Gastrocnemius medialis (tissue), 4 donors: Measurements from ENCODE around the gene FBXL5. TPM values are rescaled to one million over a fixed set of nuclear protein-coding genes. Genes with fewer than 3 reads are reported as not detected.

Experiments used
- ATAC-seq, 2 donors: fragments of 150-250 bp; one replicate each; pipeline ENCODE4 v1.9.1; 2016
- DNase-seq, 2 donors: peaks; one replicate each; pipeline ENCODE4 v3.0.0-alpha.2; 2019
- H3K27ac ChIP-seq, 4 donors: fragments of 200-600 bp; sonication (generic); 1 replicate in 1 of 4; 2 replicates in 3 of 4; pipeline ENCODE4 v1.5.1; 2016 to 2018; ENCODE audit warnings: mild to moderate bottlenecking in 2 of 4, moderate library complexity in 1 of 4
- H3K27me3 ChIP-seq, 3 donors: fragments of 200-600 bp; sonication (generic) in 2 of 3; 1 replicate in 1 of 3; 2 replicates in 2 of 3; pipeline versions ENCODE4 v1.5.1 to v1.6.0; 2016 to 2019; ENCODE audit warnings: mild to moderate bottlenecking in 1 of 3, moderate library complexity in 1 of 3
- H3K36me3 ChIP-seq, 2 donors: fragments of 200-600 bp; sonication (generic) in 1 of 2; one replicate each; pipeline ENCODE4 v1.5.1; 2017 to 2018
- H3K4me1 ChIP-seq, 2 donors: fragments of 200-600 bp; sonication (generic) in 1 of 2; one replicate each; pipeline ENCODE4 v1.5.1; 2016 to 2017; ENCODE audit warnings: mild to moderate bottlenecking in 2 of 2
- H3K4me3 ChIP-seq, 4 donors: fragments of 200-600 bp; sonication (generic) in 3 of 4; 1 replicate in 1 of 4; 2 replicates in 3 of 4; pipeline ENCODE4 v1.5.1; 2016 to 2019; ENCODE audit warnings: mild to moderate bottlenecking in 2 of 4
- H3K9me3 ChIP-seq, 3 donors: fragments of 200-600 bp; sonication (generic) in 2 of 3; 1 replicate in 1 of 3; 2 replicates in 2 of 3; pipeline ENCODE4 v1.5.1; 2016 to 2019
- POLR2A ChIP-seq, 2 donors: fragments of 450-650 bp; IDR thresholded peaks; one replicate each; pipeline ENCODE4 v1.6.1; 2017; ENCODE audit warnings: antibody characterized with exemption in 2 of 2, mild to moderate bottlenecking in 2 of 2, moderate library complexity in 2 of 2
- in situ Hi-C, 4 donors: fragments of 200-750 bp; cut with MboI; loops; one replicate each; pipeline versions ENCODE4 v1.15.0 to v1.8.0; 2017; ENCODE audit warnings: low sequenced_read_pairs in 4 of 4
- intact Hi-C: fragments of 100-400 bp; cut with DNase I; formaldehyde crosslinking; loops from one replicate; pipeline ENCODE4 v1.15.1; 2023; ENCODE audit warnings: low total_unique reads
- total RNA-seq, 4 donors: library from RNA; depleted of rRNA; stranded (reverse); fragments of >200 nt; gene quantifications; one replicate each; pipeline versions ENCODE4 v1.1.0 to v1.2.3, GENCODE V29; 2016
- TF ChIP-seq, protein P1 (sequence below), 5 experiments: fragments of 450-650 bp in 3 of 5; fragments of 200-600 bp in 2 of 5; sonication (generic) in 2 of 5; IDR thresholded peaks in 4 of 5; conservative IDR thresholded peaks in 1 of 5; 1 replicate in 4 of 5; 2 replicates in 1 of 5; pipeline ENCODE4 v1.5.1; 2016 to 2019; ENCODE audit warnings: antibody characterized with exemption in 5 of 5, mild to moderate bottlenecking in 3 of 5, moderate library complexity in 3 of 5

Gene FBXL5
- 100 to 1,000 TPM in 1 of 4 donors, 10 to 100 TPM in 3; 81.7 to 106 (median 89.8) TPM for total RNA-seq

DNA sequence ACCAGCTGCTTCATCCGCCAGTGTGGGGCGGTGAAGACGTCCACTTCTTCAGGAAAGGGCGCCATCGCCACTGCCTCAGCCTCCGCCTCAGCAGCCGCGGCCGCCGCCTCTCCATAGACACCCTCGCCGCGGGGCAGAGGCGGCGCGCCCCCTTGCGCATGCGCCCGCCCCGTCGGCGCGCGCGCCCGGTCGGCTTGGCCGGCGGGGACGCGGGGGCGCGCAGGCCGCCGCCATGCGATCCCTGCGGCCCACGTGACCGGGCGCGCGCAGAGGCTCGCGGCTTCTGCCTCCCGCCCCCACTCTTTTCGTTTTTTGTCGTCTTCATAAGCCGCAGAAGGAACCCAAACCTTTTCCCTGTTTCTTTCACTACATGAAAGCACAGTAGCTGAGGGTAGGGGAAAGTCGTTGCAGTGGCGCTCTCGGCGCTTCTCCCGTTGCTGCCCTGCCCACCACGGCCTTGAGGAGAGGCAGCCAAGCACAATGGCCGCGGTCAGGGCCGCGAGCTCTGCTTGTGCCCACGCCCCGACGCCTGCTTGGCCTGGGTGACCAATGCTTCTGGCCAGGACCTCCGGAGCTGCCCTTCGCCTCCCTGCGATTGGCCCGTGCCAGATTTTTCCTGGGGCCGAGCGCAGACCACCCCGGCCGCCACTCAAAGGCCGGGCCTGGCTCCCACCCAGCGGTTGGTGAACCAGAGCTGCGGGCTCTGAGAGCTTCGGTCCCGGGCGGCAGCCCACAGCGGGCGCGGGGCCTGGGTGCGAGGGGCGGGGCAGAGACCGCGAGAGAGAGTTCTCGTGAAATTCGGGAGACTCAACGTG is at the start of gene FBXL5:
TSS of gene FBXL5 (minus strand) at position 135 of the 815 bp plus-strand sequence. CDS start at position 65, 70 bp downstream.
- ATAC-seq (peak; percentile 78 to 87), DNase-seq (peak; percentile 42 to 74)
- Histone ChIP-seq H3K9me3 (no peaks in the 10 kb centered on the region), H3K36me3 (no peaks in the 10 kb centered on the region), H3K27ac (peak within 1 kb of the TSS; percentile 97 to 100 (median 98)), H3K4me1 (peaks cover 39 to 45% of the 10 kb centered on the region in 2 donors), H3K27me3 (no peaks in the 10 kb centered on the region), H3K4me3 (peak within 1 kb of the TSS; percentile 74 to 94 (median 83))
- intact Hi-C loops = loop anchor here (1.0 to 5.0 kb wide), 3 partner anchors 26 to 653 kb away; partner anchors contain the start of genes CPEB2 and FAM200B
- in situ Hi-C loops = loop anchor here in 3 of 4 donors (25.0 kb wide), 3 partner anchors 168 to 643 kb away; partner anchors contain the start of gene CPEB2 (in 1 of the 3)
- peak; percentile 81 to 84 for TF ChIP-seq POLR2A (IDR thresholded peaks at IDR 0.05)
- TF ChIP-seq, protein P1, sequence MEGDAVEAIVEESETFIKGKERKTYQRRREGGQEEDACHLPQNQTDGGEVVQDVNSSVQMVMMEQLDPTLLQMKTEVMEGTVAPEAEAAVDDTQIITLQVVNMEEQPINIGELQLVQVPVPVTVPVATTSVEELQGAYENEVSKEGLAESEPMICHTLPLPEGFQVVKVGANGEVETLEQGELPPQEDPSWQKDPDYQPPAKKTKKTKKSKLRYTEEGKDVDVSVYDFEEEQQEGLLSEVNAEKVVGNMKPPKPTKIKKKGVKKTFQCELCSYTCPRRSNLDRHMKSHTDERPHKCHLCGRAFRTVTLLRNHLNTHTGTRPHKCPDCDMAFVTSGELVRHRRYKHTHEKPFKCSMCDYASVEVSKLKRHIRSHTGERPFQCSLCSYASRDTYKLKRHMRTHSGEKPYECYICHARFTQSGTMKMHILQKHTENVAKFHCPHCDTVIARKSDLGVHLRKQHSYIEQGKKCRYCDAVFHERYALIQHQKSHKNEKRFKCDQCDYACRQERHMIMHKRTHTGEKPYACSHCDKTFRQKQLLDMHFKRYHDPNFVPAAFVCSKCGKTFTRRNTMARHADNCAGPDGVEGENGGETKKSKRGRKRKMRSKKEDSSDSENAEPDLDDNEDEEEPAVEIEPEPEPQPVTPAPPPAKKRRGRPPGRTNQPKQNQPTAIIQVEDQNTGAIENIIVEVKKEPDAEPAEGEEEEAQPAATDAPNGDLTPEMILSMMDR (IDR thresholded peaks at IDR 0.05 in 4 of 5, conservative IDR thresholded peaks at IDR 0.05 in 1 of 5) = no peak

DNA sequence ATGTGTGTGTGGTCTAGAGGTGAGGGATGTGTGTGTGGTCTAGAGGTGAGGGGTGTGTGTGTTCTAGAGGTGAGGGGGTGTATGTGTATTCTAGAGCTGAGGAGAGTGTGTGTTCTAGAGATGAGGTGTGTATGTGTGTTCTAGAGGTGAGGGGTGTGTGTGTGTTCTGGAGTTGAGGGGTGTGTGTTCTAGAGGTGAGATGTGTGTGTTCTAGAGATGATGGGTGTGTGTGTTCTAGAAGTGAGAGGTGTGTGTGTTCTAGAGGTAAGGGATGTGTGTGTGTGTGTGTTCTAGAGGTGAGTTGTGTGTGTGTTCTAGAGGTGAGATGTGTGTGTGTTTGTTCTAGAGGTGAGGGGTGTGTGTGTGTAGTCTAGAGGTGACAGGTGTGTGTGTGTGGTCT is 49.0 kb upstream of the FBXL5 start:
- Histone ChIP-seq H3K36me3 (no peaks in the 10 kb centered on the region), H3K4me3 (no peak overlapping the region), H3K9me3 (no peaks in the 10 kb centered on the region), H3K27me3 (peaks cover 0 to 16% (median 6%) of the 10 kb centered on the region in 3 donors), H3K27ac (no peak overlapping the region), H3K4me1 (peaks cover 3 to 7% of the 10 kb centered on the region in 2 donors)
- ATAC-seq = no peak
- DNase-seq = no peak
- intact Hi-C loops = no loop called here
- in situ Hi-C loops = no loop called here
- TF ChIP-seq, protein P1 (IDR thresholded peaks at IDR 0.05 in 4 of 5, conservative IDR thresholded peaks at IDR 0.05 in 1 of 5) = no peak
- no peak for TF ChIP-seq POLR2A (IDR thresholded peaks at IDR 0.05)

DNA sequence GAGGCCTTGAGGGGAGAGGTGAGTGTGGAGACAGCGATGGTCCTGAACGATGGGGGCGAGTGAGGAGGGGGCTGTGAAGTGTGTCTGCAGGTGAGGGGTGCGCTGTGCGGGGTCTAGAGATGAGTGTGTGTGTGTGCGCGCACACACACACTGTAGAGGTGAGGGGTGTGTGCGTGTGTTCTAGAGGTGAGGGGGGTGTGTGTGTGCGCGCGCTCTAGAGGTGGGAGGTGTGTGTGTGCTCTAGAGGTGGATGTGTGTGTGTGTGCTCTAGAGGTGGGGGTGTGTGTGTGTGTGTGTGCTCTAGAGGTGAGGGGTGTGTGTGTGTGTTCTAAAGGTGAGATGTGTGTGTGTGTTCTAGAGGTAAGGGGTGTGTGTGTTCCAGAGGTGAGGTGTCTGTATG is 48.3 kb upstream of the FBXL5 start:
- Histone ChIP-seq H3K27ac (peak overlapping the region in 3 of 4 donors; percentile 22 to 54 (median 28)), H3K27me3 (peaks cover 0 to 16% (median 6%) of the 10 kb centered on the region in 3 donors), H3K9me3 (no peaks in the 10 kb centered on the region), H3K36me3 (no peaks in the 10 kb centered on the region), H3K4me1 (peaks cover 3 to 7% of the 10 kb centered on the region in 2 donors), H3K4me3 (peak overlapping the region; percentile 47 to 62 (median 50))
- intact Hi-C loops (no loop called here), in situ Hi-C loops (no loop called here)
- no peak for ATAC-seq
- no peak for DNase-seq
- TF ChIP-seq, protein P1 (IDR thresholded peaks at IDR 0.05 in 4 of 5, conservative IDR thresholded peaks at IDR 0.05 in 1 of 5) = no peak
- TF ChIP-seq POLR2A (IDR thresholded peaks at IDR 0.05) = no peak

GRCh38 chr4:15702941-15703403 is 47.8 kb upstream of the FBXL5 start, which contains the start of gene BST1:
TSS of gene BST1 (plus strand) at chr4:15703065. CDS start at chr4:15703145, 80 bp downstream.
- intact Hi-C loops = no loop called here
- Histone ChIP-seq H3K4me1 (peaks cover 3 to 7% of the 10 kb centered on the region in 2 donors), H3K27ac (peak within 1 kb of the TSS in 3 of 4 donors; percentile 22 to 54 (median 28)), H3K4me3 (peak within 1 kb of the TSS; percentile 47 to 62 (median 50)), H3K36me3 (no peaks in the 10 kb centered on the region), H3K27me3 (peaks cover 0 to 16% (median 6%) of the 10 kb centered on the region in 3 donors), H3K9me3 (no peaks in the 10 kb centered on the region)
- no peak for TF ChIP-seq POLR2A (IDR thresholded peaks at IDR 0.05)
- TF ChIP-seq, protein P1 (IDR thresholded peaks at IDR 0.05 in 4 of 5, conservative IDR thresholded peaks at IDR 0.05 in 1 of 5) = no peak
- peak; percentile 34 to 41 for DNase-seq
- in situ Hi-C loops = no loop called here
- peak; percentile 26 to 53 for ATAC-seq
